B cell (primary cell): ENCODE measurements around the gene SWT1. TPM values are rescaled to one million over a fixed set of nuclear protein-coding genes. Genes with fewer than 3 reads are reported as not detected.

ENCODE experiments used
- ATAC-seq: fragments of 200-7000 bp; cut with Tn5 transposase; one replicate; pipeline ENCODE4 v1.10.0; 2021; ENCODE audit warnings: low read depth, mild to moderate bottlenecking, moderate number of reproducible peaks, moderate library complexity
- CTCF ChIA-PET: fragments of 350-600 bp; sonication (Branson Sonifier 250); formaldehyde crosslinking; loops from one replicate; lab custom pipeline; 2021; ENCODE audit warnings: antibody characterized with exemption, inconsistent platforms; lab: Charles Lee
- POLR2A ChIA-PET: fragments of 350-600 bp; sonication (Branson Sonifier 250); formaldehyde crosslinking; loops from one replicate; lab custom pipeline; 2021; ENCODE audit warnings: antibody characterized with exemption; lab: Charles Lee
- DNase-seq: peaks from one replicate; pipeline ENCODE4 v3.0.0; 2013
- H2AFZ ChIP-seq: 2 replicates; pipeline ENCODE4 v1.6.1; 2012; ENCODE audit warnings: mild to moderate bottlenecking, low read depth, low read length; ENCODE audit not compliant: insufficient read depth, poor library complexity, severe bottlenecking
- H3K27ac ChIP-seq, 2 donors: 1 replicate in 1 of 2; 2 replicates in 1 of 2; pipeline ENCODE4 v1.5.1; 2012 to 2013; ENCODE audit warnings: low read length in 2 of 2, mild to moderate bottlenecking in 2 of 2, moderate library complexity in 1 of 2
- H3K27me3 ChIP-seq, 4 experiments: fragments of 200-600 bp in 1 of 4; sonication (generic) in 1 of 4; replicated peaks in 1 of 4; 1 replicate in 2 of 4; 2 replicates in 2 of 4; pipeline versions ENCODE4 v1.6.1 to v1.7.0; 2013 to 2016; ENCODE audit warnings: low read length in 3 of 4, mild to moderate bottlenecking in 2 of 4, mixed read lengths in 1 of 4, moderate library complexity in 1 of 4; ENCODE audit not compliant: insufficient read depth in 4 of 4, control insufficient read depth in 3 of 4; ENCODE audit errors: control extremely low read depth in 1 of 4
- H3K36me3 ChIP-seq, 2 experiments: replicated peaks in 1 of 2; 1 replicate in 1 of 2; 2 replicates in 1 of 2; pipeline versions ENCODE4 v1.6.1 to v1.7.1; 2013; ENCODE audit warnings: low read length in 1 of 2; ENCODE audit not compliant: insufficient read depth in 2 of 2, control insufficient read depth in 1 of 2; ENCODE audit errors: control extremely low read depth in 1 of 2, extremely low read depth in 1 of 2
- H3K4me1 ChIP-seq, 2 donors: fragments of 200-600 bp in 1 of 2; sonication (generic) in 1 of 2; 1 replicate in 1 of 2; 2 replicates in 1 of 2; pipeline versions ENCODE4 v1.5.1 to v1.6.1; 2013 to 2017; ENCODE audit warnings: low read length in 2 of 2; ENCODE audit not compliant: control insufficient read depth in 2 of 2, insufficient read depth in 2 of 2
- H3K4me2 ChIP-seq: replicated peaks from 2 replicates; pipeline ENCODE3; 2012; ENCODE audit warnings: mild to moderate bottlenecking, low read depth, low read length; ENCODE audit not compliant: poor library complexity, severe bottlenecking
- H3K4me3 ChIP-seq, 5 experiments: fragments of 200-600 bp in 1 of 5; sonication (generic) in 1 of 5; 1 replicate in 3 of 5; 2 replicates in 2 of 5; pipeline versions ENCODE4 v1.5.1 to v1.7.0; 2011 to 2016; ENCODE audit warnings: low read length in 4 of 5, mild to moderate bottlenecking in 4 of 5, low read depth in 2 of 5, control low read depth in 1 of 5, moderate library complexity in 1 of 5; ENCODE audit not compliant: insufficient read depth in 1 of 5; ENCODE audit errors: control extremely low read depth in 1 of 5, extremely low read depth in 1 of 5
- H3K79me2 ChIP-seq: fragments of 200-600 bp; sonication (generic); one replicate; pipeline ENCODE4 v1.6.0; 2016; ENCODE audit warnings: low read length; ENCODE audit not compliant: control insufficient read depth, insufficient read depth
- H3K9ac ChIP-seq: fragments of 200-600 bp; sonication (generic); 2 replicates; pipeline ENCODE4 v1.6.1; 2017; ENCODE audit warnings: mild to moderate bottlenecking, low read length, moderate library complexity
- H3K9me3 ChIP-seq, 3 donors: one replicate each; pipeline versions ENCODE4 v1.6.1 to v1.7.1; 2013; ENCODE audit warnings: low read length in 2 of 3; ENCODE audit not compliant: control insufficient read depth in 2 of 3, insufficient read depth in 1 of 3; ENCODE audit errors: control extremely low read depth in 1 of 3
- H4K20me1 ChIP-seq: 2 replicates; pipeline ENCODE4 v1.6.0; 2012; ENCODE audit warnings: mild to moderate bottlenecking, low read length; ENCODE audit not compliant: insufficient read depth, control insufficient read depth, poor library complexity, severe bottlenecking
- H3K27ac Mint-ChIP-seq: one replicate; pipeline ENCODE4 v1.8.0; 2021; ENCODE audit warnings: mixed read lengths
- H3K27me3 Mint-ChIP-seq: one replicate; pipeline ENCODE4 v1.8.0; 2021; ENCODE audit warnings: mixed read lengths
- H3K4me1 Mint-ChIP-seq: one replicate; pipeline ENCODE4 v1.8.0; 2021; ENCODE audit warnings: mixed read lengths
- H3K4me3 Mint-ChIP-seq: one replicate; pipeline ENCODE4 v1.8.0; 2021; ENCODE audit warnings: mixed read lengths
- H3K9me3 Mint-ChIP-seq: one replicate; pipeline ENCODE4 v1.8.0; 2022; ENCODE audit warnings: mixed read lengths; ENCODE audit not compliant: insufficient read depth
- EZH2 ChIP-seq: IDR thresholded peaks from 2 replicates; pipeline ENCODE4 v1.6.1; 2012; ENCODE audit warnings: borderline replicate concordance, low read depth, mild to moderate bottlenecking, moderate library complexity, low read length; ENCODE audit not compliant: insufficient read depth, poor library complexity, severe bottlenecking
- WGBS: methylation state at CpG from one replicate; pipeline ENCODE4 v1.1.5; 2013; ENCODE audit warnings: missing lambda C conversion rate; ENCODE audit not compliant: insufficient coverage; 5-methylcytosine and 5-hydroxymethylcytosine counted together
- intact Hi-C: fragments of 100-400 bp; cut with micrococcal nuclease; formaldehyde crosslinking; loops from one replicate; pipeline ENCODE4 v1.10.0; 2022
- polyA plus RNA-seq: library from polyadenylated mRNA; depleted of rRNA; stranded (reverse); fragments of >200 nt; gene quantifications from 2 replicates; pipeline ENCODE4 v1.2.3, GENCODE V29; 2012
- total RNA-seq, 2 donors: library from RNA; stranded (reverse); fragments of 120-200 nt in 1 of 2; gene quantifications; 1 replicate in 1 of 2; 2 replicates in 1 of 2; pipeline versions ENCODE4 v1.2.3 to v1.2.4, GENCODE V29; 2013 to 2022
- TF ChIP-seq, protein P1 (sequence below): fragments of 200-600 bp; IDR thresholded peaks from one replicate; pipeline ENCODE4 v1.8.0; 2022; ENCODE audit warnings: antibody characterized with exemption, mild to moderate bottlenecking

SWT1 gene
- total and polyA plus RNA-seq, 2 donors (not counting 1 experiment from before 2014, with no cell fraction given), result 2.1 to 8.5 TPM

DNA sequence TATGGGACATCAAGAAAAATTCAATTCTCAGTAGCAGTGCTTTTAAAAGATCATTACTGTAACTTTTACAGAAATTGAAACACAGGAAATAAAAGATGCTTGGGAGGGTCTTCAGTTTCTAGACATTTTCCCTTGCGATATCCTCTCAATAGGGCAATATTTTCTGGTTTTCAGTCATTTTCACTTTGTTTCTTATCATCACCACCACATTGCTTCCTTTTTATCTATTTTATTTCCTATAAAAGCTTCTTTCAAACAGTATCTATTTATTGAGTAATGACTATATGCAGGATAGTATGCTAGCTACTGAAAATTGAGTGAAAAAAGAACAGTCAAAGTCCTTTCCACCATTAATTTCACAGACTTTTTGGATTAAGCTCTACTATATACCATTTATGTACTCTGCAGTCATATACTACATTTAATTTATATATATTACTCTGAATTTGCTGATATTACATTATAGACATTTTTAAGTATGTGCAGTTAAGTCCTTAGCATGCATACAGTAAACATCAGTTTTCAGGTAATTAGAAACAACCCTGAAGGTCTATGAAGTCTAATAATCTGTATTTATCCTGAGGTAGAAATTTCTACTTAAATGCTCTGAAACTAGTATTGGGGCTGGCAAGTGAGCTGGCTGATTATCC, 18.9 kb upstream of the SWT1 start:
- WGBS, result no CpG with 5 or more reads among the region's 1 CpG
- H3K4me2 ChIP-seq, result no peak overlapping the region
- no peaks in the 10 kb centered on the region for H3K27me3 ChIP-seq
- H3K27me3 Mint-ChIP-seq, result no peaks in the 10 kb centered on the region
- intact Hi-C loops, result no loop called here
- TF ChIP-seq, protein P1, sequence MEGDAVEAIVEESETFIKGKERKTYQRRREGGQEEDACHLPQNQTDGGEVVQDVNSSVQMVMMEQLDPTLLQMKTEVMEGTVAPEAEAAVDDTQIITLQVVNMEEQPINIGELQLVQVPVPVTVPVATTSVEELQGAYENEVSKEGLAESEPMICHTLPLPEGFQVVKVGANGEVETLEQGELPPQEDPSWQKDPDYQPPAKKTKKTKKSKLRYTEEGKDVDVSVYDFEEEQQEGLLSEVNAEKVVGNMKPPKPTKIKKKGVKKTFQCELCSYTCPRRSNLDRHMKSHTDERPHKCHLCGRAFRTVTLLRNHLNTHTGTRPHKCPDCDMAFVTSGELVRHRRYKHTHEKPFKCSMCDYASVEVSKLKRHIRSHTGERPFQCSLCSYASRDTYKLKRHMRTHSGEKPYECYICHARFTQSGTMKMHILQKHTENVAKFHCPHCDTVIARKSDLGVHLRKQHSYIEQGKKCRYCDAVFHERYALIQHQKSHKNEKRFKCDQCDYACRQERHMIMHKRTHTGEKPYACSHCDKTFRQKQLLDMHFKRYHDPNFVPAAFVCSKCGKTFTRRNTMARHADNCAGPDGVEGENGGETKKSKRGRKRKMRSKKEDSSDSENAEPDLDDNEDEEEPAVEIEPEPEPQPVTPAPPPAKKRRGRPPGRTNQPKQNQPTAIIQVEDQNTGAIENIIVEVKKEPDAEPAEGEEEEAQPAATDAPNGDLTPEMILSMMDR, result no peak
- TF ChIP-seq EZH2, result no peak
- H3K4me1 Mint-ChIP-seq, result no peaks in the 10 kb centered on the region
- H4K20me1 ChIP-seq, result no peaks in the 10 kb centered on the region
- DNase-seq (no peak), ATAC-seq (no peak)
- no peak overlapping the region for H2AFZ ChIP-seq
- H3K4me1 ChIP-seq, result no peaks in the 10 kb centered on the region
- H3K27ac Mint-ChIP-seq, result no peak overlapping the region
- POLR2A ChIA-PET, result no interaction called here
- no peaks in the 10 kb centered on the region for H3K79me2 ChIP-seq
- H3K9me3 ChIP-seq, result peaks cover 0 to under 1% (median 0%) of the 10 kb centered on the region in 3 donors
- H3K4me3 Mint-ChIP-seq, result no peak overlapping the region
- H3K36me3 ChIP-seq, result peaks cover 19 to 40% of the 10 kb centered on the region in 2 experiments
- H3K4me3 ChIP-seq, result no peak overlapping the region
- no peak overlapping the region for H3K9ac ChIP-seq
- no peak overlapping the region for H3K27ac ChIP-seq
- CTCF ChIA-PET, result no interaction called here
- H3K9me3 Mint-ChIP-seq, result no peaks in the 10 kb centered on the region

DNA sequence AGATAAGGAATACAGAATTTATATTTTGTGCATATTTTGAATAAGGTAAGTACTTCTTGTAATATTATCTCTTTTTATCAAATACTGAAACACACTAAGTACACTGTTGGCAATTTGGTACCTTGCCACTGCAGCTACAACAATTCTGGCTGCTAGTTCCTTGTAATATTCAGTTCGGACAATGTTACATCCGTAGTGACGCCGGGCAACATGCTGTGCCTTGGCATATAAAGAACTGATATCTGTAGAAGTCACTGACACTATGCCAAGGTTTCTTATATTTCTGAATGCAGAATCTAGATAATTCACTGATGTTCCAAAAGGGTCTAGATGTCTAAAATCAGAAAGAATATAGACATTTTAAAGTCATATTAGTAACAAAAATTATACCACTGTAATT, 17.7 kb upstream of the SWT1 start:
- Histone ChIP-seq H3K9ac (no peak overlapping the region), H4K20me1 (no peaks in the 10 kb centered on the region), H3K4me2 (no peak overlapping the region), H3K9me3 (no peaks in the 10 kb centered on the region), H2AFZ (no peak overlapping the region), H3K4me3 (no peak overlapping the region), H3K27me3 (no peaks in the 10 kb centered on the region), H3K36me3 (peaks cover 13 to 35% of the 10 kb centered on the region in 2 experiments), H3K4me1 (no peaks in the 10 kb centered on the region), H3K79me2 (no peaks in the 10 kb centered on the region), H3K27ac (no peak overlapping the region)
- Mint-ChIP-seq H3K27ac (no peak overlapping the region), H3K4me1 (no peaks in the 10 kb centered on the region), H3K4me3 (no peak overlapping the region), H3K9me3 (no peaks in the 10 kb centered on the region), H3K27me3 (no peaks in the 10 kb centered on the region)
- intact Hi-C loops, result no loop called here
- ChIA-PET POLR2A (no interaction called here), CTCF (no interaction called here)
- no CpG with 5 or more reads among the region's 4 CpGs for WGBS
- DNase-seq, result no peak
- ATAC-seq, result no peak
- TF ChIP-seq, protein P1, result no peak
- no peak for TF ChIP-seq EZH2
